Lung (tissue), 12 donors: ENCODE results near the gene DGKE. TPM values are rescaled to one million over a fixed set of nuclear protein-coding genes. Genes with fewer than 3 reads are reported as not detected.

Experiments used
- ATAC-seq: fragments of 200-7000 bp; cut with Tn5 transposase; one replicate; pipeline ENCODE4 v1.9.1; 2020; ENCODE audit warnings: moderate number of reproducible peaks; ENCODE audit not compliant: insufficient read depth, low FRiP score
- DNase-seq, 3 donors: peaks; one replicate each; pipeline ENCODE4 v3.0.0-alpha.2; 2013 to 2017
- H3K27ac ChIP-seq, 2 donors: one replicate each; pipeline ENCODE4 v1.5.1; 2013; ENCODE audit warnings: mild to moderate bottlenecking in 2 of 2, moderate library complexity in 2 of 2, control low read depth in 1 of 2, inconsistent platforms in 1 of 2, low read depth in 1 of 2, low read length in 1 of 2
- H3K27me3 ChIP-seq, 3 donors: one replicate each; pipeline ENCODE4 v1.5.1; 2013; ENCODE audit warnings: low read length in 2 of 3; ENCODE audit not compliant: control insufficient read depth in 3 of 3, insufficient read depth in 3 of 3
- H3K36me3 ChIP-seq, 4 donors: one replicate each; pipeline ENCODE4 v1.5.1; 2013; ENCODE audit warnings: low read length in 4 of 4, mild to moderate bottlenecking in 1 of 4, moderate library complexity in 1 of 4; ENCODE audit not compliant: control insufficient read depth in 4 of 4, insufficient read depth in 4 of 4
- H3K4me1 ChIP-seq, 5 donors: one replicate each; pipeline ENCODE4 v1.5.1; 2013; ENCODE audit warnings: low read length in 5 of 5, mild to moderate bottlenecking in 2 of 5, moderate library complexity in 1 of 5; ENCODE audit not compliant: control insufficient read depth in 5 of 5, insufficient read depth in 5 of 5
- H3K4me3 ChIP-seq: one replicate; pipeline ENCODE4 v1.5.1; 2013; ENCODE audit warnings: mild to moderate bottlenecking, control low read depth, moderate library complexity
- H3K9ac ChIP-seq, 2 donors: one replicate each; pipeline ENCODE4 v1.5.1; 2013; ENCODE audit warnings: low read length in 2 of 2, control low read depth in 1 of 2; ENCODE audit not compliant: insufficient read depth in 1 of 2
- H3K9me3 ChIP-seq, 4 donors: one replicate each; pipeline ENCODE4 v1.5.1; 2013; ENCODE audit warnings: low read length in 3 of 4, mild to moderate bottlenecking in 1 of 4, moderate library complexity in 1 of 4; ENCODE audit not compliant: control insufficient read depth in 4 of 4, insufficient read depth in 3 of 4
- WGBS, 2 donors: extraction: QIAGEN DNeasy Blood & Tissue Kit; methylation state at CpG; one replicate each; pipeline ENCODE4 v1.1.7; 2013; 5-methylcytosine and 5-hydroxymethylcytosine counted together
- polyA plus RNA-seq, 2 donors: library from polyadenylated mRNA; stranded (reverse); fragments of 200-250 nt; gene quantifications; one replicate each; pipeline ENCODE4 v1.2.1, GENCODE V29; 2013
- total RNA-seq, 2 donors: library from RNA; depleted of rRNA in 1 of 2; stranded (reverse); fragments of >200 nt in 1 of 2; gene quantifications; one replicate each; pipeline ENCODE4 v1.2.1, GENCODE V29; 2014 to 2021
- TF ChIP-seq, protein P1 (sequence below): IDR thresholded peaks from 2 replicates; pipeline ENCODE4 v1.5.1; 2012; ENCODE audit warnings: mild to moderate bottlenecking; ENCODE audit errors: control extremely low read depth, extremely low read depth
- donor health status: control.
- donor health status: control.
- donor health status: Bipolar disorder and iron deficiency.
- donor health status: healthy.
- donor health status: DM: yes; HTN: yes; CAD: no.

DGKE gene
- total and polyA plus RNA-seq, 4 donors, result 1.5 to 38.2 (median 5.7) TPM

DNA sequence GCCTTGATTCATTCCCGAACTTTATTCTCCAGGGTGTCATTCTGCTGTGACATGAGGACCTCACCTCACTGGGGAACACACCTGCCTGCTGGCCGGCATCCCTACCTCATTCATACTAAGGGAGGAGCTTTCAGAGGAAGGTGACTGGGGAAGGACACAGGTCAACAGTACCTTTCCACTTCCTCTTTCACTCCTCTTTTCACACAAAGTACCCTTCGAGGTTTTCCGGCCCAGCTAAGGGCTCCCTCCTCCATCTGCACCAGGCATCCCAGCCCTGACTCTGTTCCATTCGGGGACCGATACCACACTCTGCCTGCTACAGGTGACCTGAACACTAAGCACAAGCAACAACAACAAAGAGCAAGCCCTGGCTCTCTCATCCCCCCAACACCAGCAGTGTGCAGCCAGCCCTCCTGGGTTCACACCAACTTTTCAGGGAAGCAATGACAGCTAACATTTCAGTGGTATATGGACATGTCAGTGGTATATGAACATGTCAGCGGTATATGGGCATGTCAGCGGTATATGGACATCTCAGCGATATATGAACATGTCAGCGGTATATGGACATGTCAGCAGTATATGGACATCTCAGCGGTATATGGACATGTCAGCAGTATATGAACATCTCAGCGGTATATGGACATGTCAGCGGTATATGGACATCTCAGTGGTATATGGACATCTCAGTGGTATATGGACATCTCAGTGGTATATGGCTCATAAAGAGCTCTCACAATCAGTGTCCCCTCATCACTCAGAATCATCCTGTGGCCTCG lies 63.9 kb downstream of the DGKE start:
- DNase-seq, result no peak
- Histone ChIP-seq H3K27me3 (no peaks in the 10 kb centered on the region), H3K9me3 (no peaks in the 10 kb centered on the region), H3K27ac (no peak overlapping the region), H3K4me1 (no peaks in the 10 kb centered on the region), H3K36me3 (peaks cover 10 to 73% (median 24%) of the 10 kb centered on the region in 4 donors), H3K4me3 (no peak overlapping the region), H3K9ac (no peak overlapping the region)
- TF ChIP-seq, protein P1, sequence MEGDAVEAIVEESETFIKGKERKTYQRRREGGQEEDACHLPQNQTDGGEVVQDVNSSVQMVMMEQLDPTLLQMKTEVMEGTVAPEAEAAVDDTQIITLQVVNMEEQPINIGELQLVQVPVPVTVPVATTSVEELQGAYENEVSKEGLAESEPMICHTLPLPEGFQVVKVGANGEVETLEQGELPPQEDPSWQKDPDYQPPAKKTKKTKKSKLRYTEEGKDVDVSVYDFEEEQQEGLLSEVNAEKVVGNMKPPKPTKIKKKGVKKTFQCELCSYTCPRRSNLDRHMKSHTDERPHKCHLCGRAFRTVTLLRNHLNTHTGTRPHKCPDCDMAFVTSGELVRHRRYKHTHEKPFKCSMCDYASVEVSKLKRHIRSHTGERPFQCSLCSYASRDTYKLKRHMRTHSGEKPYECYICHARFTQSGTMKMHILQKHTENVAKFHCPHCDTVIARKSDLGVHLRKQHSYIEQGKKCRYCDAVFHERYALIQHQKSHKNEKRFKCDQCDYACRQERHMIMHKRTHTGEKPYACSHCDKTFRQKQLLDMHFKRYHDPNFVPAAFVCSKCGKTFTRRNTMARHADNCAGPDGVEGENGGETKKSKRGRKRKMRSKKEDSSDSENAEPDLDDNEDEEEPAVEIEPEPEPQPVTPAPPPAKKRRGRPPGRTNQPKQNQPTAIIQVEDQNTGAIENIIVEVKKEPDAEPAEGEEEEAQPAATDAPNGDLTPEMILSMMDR, result no peak
- no peak for ATAC-seq
- WGBS, 2 donors, result 92 to 94% methylated on average over 14 of the region's 14 CpGs

GRCh38 chr17:56898874-56899273 lies 64.9 kb downstream of the DGKE start:
- H3K4me1 ChIP-seq, result no peaks in the 10 kb centered on the region
- no peak for DNase-seq
- TF ChIP-seq, protein P1, result no peak
- no peaks in the 10 kb centered on the region for H3K27me3 ChIP-seq
- H3K4me3 ChIP-seq, result no peak overlapping the region
- no peak overlapping the region for H3K27ac ChIP-seq
- ATAC-seq, result no peak
- peaks cover 17 to 68% (median 29%) of the 10 kb centered on the region in 4 donors for H3K36me3 ChIP-seq
- H3K9ac ChIP-seq, result no peak overlapping the region
- H3K9me3 ChIP-seq, result no peaks in the 10 kb centered on the region
- WGBS, 2 donors, result 71 to 76% methylated on average over 9 of the region's 9 CpGs

DNA sequence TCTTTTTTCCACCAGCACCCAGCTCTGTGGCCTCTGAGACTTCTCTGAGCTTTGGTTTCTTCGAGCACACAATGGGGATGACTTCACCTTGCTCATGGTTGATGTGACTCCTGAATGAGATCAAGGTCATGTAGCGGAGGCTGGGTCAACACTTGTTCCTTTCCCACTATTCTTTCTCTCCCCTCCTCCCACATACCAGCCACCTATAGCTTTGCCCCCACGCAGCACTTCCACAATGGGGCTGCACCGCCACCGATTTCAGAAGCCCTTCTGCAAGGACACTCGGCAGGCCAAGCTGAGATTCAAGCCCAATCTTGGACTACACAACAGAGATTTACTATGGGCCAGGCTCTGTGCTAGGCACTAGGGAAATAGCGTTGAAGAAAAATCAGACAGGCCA lies 65.5 kb downstream of the DGKE start:
- WGBS, 2 donors, result 96 to 98% methylated on average over 7 of the region's 7 CpGs
- Histone ChIP-seq H3K27me3 (no peaks in the 10 kb centered on the region), H3K4me3 (no peak overlapping the region), H3K4me1 (no peaks in the 10 kb centered on the region), H3K9ac (no peak overlapping the region), H3K27ac (no peak overlapping the region), H3K9me3 (no peaks in the 10 kb centered on the region), H3K36me3 (peaks cover 22 to 71% (median 34%) of the 10 kb centered on the region in 4 donors)
- DNase-seq (no peak), ATAC-seq (no peak)
- TF ChIP-seq, protein P1, result no peak
